ENCODE data around the gene FAM124A.

- TF ChIP-seq CTCF (IDR thresholded peaks at IDR 0.05) = no peak
- TF ChIP-seq POLR2AphosphoS5 (IDR thresholded peaks at IDR 0.05) = no peak
Measured at GRCh38 chr13:51207881-51208280, 14.3 kb upstream of the FAM124A start.
